IgD-negative memory B cell (primary cell): ENCODE results near the gene SPECC1L. TPM values are rescaled to one million over a fixed set of nuclear protein-coding genes. Genes with fewer than 3 reads are reported as not detected.

ENCODE experiments used
- H3K27ac Mint-ChIP-seq, 3 donors: one replicate each; pipeline ENCODE4 v1.8.0; 2020 to 2022; ENCODE audit warnings: mild to moderate bottlenecking in 3 of 3, mixed read lengths in 3 of 3, moderate library complexity in 1 of 3
- H3K27me3 Mint-ChIP-seq: one replicate; pipeline ENCODE4 v1.8.0; 2021; ENCODE audit warnings: mixed read lengths
- H3K36me3 Mint-ChIP-seq: one replicate; pipeline ENCODE4 v1.8.0; 2020; ENCODE audit warnings: mild to moderate bottlenecking, mixed read lengths
- H3K4me1 Mint-ChIP-seq, 3 donors: one replicate each; pipeline ENCODE4 v1.8.0; 2020 to 2022; ENCODE audit warnings: mixed read lengths in 3 of 3, mild to moderate bottlenecking in 1 of 3
- H3K4me3 Mint-ChIP-seq, 4 donors: one replicate each; pipeline ENCODE4 v1.8.0; 2020 to 2022; ENCODE audit warnings: mild to moderate bottlenecking in 4 of 4, mixed read lengths in 4 of 4, moderate library complexity in 3 of 4
- H3K9me3 Mint-ChIP-seq, 3 donors: one replicate each; pipeline ENCODE4 v1.8.0; 2020 to 2021; ENCODE audit warnings: mixed read lengths in 3 of 3, mild to moderate bottlenecking in 1 of 3
- polyA plus RNA-seq: library from polyadenylated mRNA; unstranded; fragments of 300-500 nt; fragmentation: Illumina TruSeq; gene quantifications from one replicate; pipeline ENCODE4 v1.2.3, GENCODE V29; 2021

SPECC1L gene
- polyA plus RNA-seq, 1 donor from 2014 or later, result 19.3 TPM

- H3K4me1 Mint-ChIP-seq, result peaks cover 32 to 63% (median 51%) of the 10 kb centered on the region in 3 donors
- peaks cover 6% of the 10 kb centered on the region for H3K36me3 Mint-ChIP-seq
- H3K27ac Mint-ChIP-seq, result peak overlapping the region; percentile 47 to 99 (median 67)
- no peaks in the 10 kb centered on the region for H3K9me3 Mint-ChIP-seq
- H3K4me3 Mint-ChIP-seq, result peak overlapping the region in 2 of 4 donors; percentile 72 to 83
- no peaks in the 10 kb centered on the region for H3K27me3 Mint-ChIP-seq
These were observed 165.9 kb downstream of the SPECC1L start for GRCh38 chr22:24436553-24436952.

- Mint-ChIP-seq H3K4me3 (peak overlapping the region in 3 of 4 donors; percentile 65 to 83 (median 79)), H3K36me3 (peaks cover 6% of the 10 kb centered on the region)
These were observed 166.5 kb downstream of the SPECC1L start for GRCh38 chr22:24437091-24437490.

GRCh38 chr22:24437741-24438328, 167.2 kb downstream of the SPECC1L start:
- peaks cover 31 to 52% (median 40%) of the 10 kb centered on the region in 3 donors for H3K4me1 Mint-ChIP-seq
- peak overlapping the region; percentile 20 to 99 (median 78) for H3K27ac Mint-ChIP-seq
- no peaks in the 10 kb centered on the region for H3K27me3 Mint-ChIP-seq
- H3K4me3 Mint-ChIP-seq, result peak overlapping the region; percentile 34 to 80 (median 72)
- H3K9me3 Mint-ChIP-seq, result no peaks in the 10 kb centered on the region
- peaks cover 6% of the 10 kb centered on the region for H3K36me3 Mint-ChIP-seq

More at GRCh38 chr22:24437091-24437490, 166.5 kb downstream of the SPECC1L start:
- no peaks in the 10 kb centered on the region for H3K27me3 Mint-ChIP-seq
- peaks cover 31 to 58% (median 47%) of the 10 kb centered on the region in 3 donors for H3K4me1 Mint-ChIP-seq
- H3K27ac Mint-ChIP-seq, result peak overlapping the region; percentile 20 to 99 (median 78)
- no peaks in the 10 kb centered on the region for H3K9me3 Mint-ChIP-seq

- Mint-ChIP-seq H3K27ac (peak overlapping the region in 2 of 3 donors; percentile 71 to 85), H3K9me3 (no peaks in the 10 kb centered on the region), H3K4me1 (peaks cover 18 to 35% (median 27%) of the 10 kb centered on the region in 3 donors), H3K36me3 (peaks cover 6% of the 10 kb centered on the region), H3K4me3 (no peak overlapping the region), H3K27me3 (no peaks in the 10 kb centered on the region)
These were observed 169.7 kb downstream of the SPECC1L start for GRCh38 chr22:24440270-24440717.

GRCh38 chr22:24440718-24441405, 170.2 kb downstream of the SPECC1L start:
- H3K4me3 Mint-ChIP-seq, result peak overlapping the region in 1 of 4 donors; percentile 75
- H3K27me3 Mint-ChIP-seq, result no peaks in the 10 kb centered on the region
- peak overlapping the region in 2 of 3 donors; percentile 71 to 85 for H3K27ac Mint-ChIP-seq
- H3K9me3 Mint-ChIP-seq, result no peaks in the 10 kb centered on the region
- peaks cover 6% of the 10 kb centered on the region for H3K36me3 Mint-ChIP-seq
- H3K4me1 Mint-ChIP-seq, result peaks cover 16 to 31% (median 26%) of the 10 kb centered on the region in 3 donors

GRCh38 chr22:24441406-24442351, 171.0 kb downstream of the SPECC1L start:
- H3K4me1 Mint-ChIP-seq, result peaks cover 16 to 28% (median 24%) of the 10 kb centered on the region in 3 donors
- no peak overlapping the region for H3K27ac Mint-ChIP-seq
- H3K36me3 Mint-ChIP-seq, result peaks cover 6% of the 10 kb centered on the region
- H3K4me3 Mint-ChIP-seq, result no peak overlapping the region
- no peaks in the 10 kb centered on the region for H3K27me3 Mint-ChIP-seq
- H3K9me3 Mint-ChIP-seq, result no peaks in the 10 kb centered on the region

GRCh38 chr22:24442352-24442744, 171.7 kb downstream of the SPECC1L start:
- H3K36me3 Mint-ChIP-seq, result peaks cover 8% of the 10 kb centered on the region
- peaks cover 15 to 22% (median 17%) of the 10 kb centered on the region in 3 donors for H3K4me1 Mint-ChIP-seq
- no peak overlapping the region for H3K27ac Mint-ChIP-seq
- no peaks in the 10 kb centered on the region for H3K9me3 Mint-ChIP-seq
- no peak overlapping the region for H3K4me3 Mint-ChIP-seq
- H3K27me3 Mint-ChIP-seq, result no peaks in the 10 kb centered on the region

GRCh38 chr22:24443668-24444067, 173.0 kb downstream of the SPECC1L start:
- H3K36me3 Mint-ChIP-seq, result peaks cover 9% of the 10 kb centered on the region
- H3K4me3 Mint-ChIP-seq, result no peak overlapping the region
- no peaks in the 10 kb centered on the region for H3K9me3 Mint-ChIP-seq
- peak overlapping the region in 1 of 3 donors; percentile 28 for H3K27ac Mint-ChIP-seq
- H3K4me1 Mint-ChIP-seq, result peaks cover 5 to 11% (median 5%) of the 10 kb centered on the region in 3 donors
- H3K27me3 Mint-ChIP-seq, result no peaks in the 10 kb centered on the region

GRCh38 chr22:24444251-24444650, 173.6 kb downstream of the SPECC1L start:
- Mint-ChIP-seq H3K9me3 (no peaks in the 10 kb centered on the region), H3K4me3 (no peak overlapping the region), H3K27ac (no peak overlapping the region), H3K4me1 (peaks cover 5 to 9% (median 6%) of the 10 kb centered on the region in 3 donors), H3K36me3 (peaks cover 9% of the 10 kb centered on the region), H3K27me3 (no peaks in the 10 kb centered on the region)

- no peak overlapping the region for H3K27ac Mint-ChIP-seq
- H3K4me3 Mint-ChIP-seq, result no peak overlapping the region
- H3K4me1 Mint-ChIP-seq, result peaks cover 5 to 9% (median 9%) of the 10 kb centered on the region in 3 donors
- H3K9me3 Mint-ChIP-seq, result no peaks in the 10 kb centered on the region
- peaks cover 11% of the 10 kb centered on the region for H3K36me3 Mint-ChIP-seq
- H3K27me3 Mint-ChIP-seq, result no peaks in the 10 kb centered on the region
These were observed 174.3 kb downstream of the SPECC1L start for GRCh38 chr22:24444729-24445466.

GRCh38 chr22:24445481-24446259, 175.0 kb downstream of the SPECC1L start:
- Mint-ChIP-seq H3K27ac (no peak overlapping the region), H3K4me1 (peaks cover 10 to 15% (median 11%) of the 10 kb centered on the region in 3 donors), H3K36me3 (peaks cover 11% of the 10 kb centered on the region), H3K27me3 (no peaks in the 10 kb centered on the region), H3K4me3 (no peak overlapping the region), H3K9me3 (no peaks in the 10 kb centered on the region)

- no peaks in the 10 kb centered on the region for H3K27me3 Mint-ChIP-seq
- no peak overlapping the region for H3K4me3 Mint-ChIP-seq
- peaks cover 6 to 17% (median 10%) of the 10 kb centered on the region in 3 donors for H3K4me1 Mint-ChIP-seq
- H3K9me3 Mint-ChIP-seq, result no peaks in the 10 kb centered on the region
- H3K27ac Mint-ChIP-seq, result no peak overlapping the region
- peaks cover 8% of the 10 kb centered on the region for H3K36me3 Mint-ChIP-seq
These were observed 175.6 kb downstream of the SPECC1L start for GRCh38 chr22:24446260-24446611.

GRCh38 chr22:24450610-24451009, 180.0 kb downstream of the SPECC1L start:
- peak overlapping the region in 1 of 3 donors; percentile 34 for H3K27ac Mint-ChIP-seq
- peak overlapping the region in 1 of 4 donors; percentile 22 for H3K4me3 Mint-ChIP-seq
- peaks cover 6 to 15% (median 7%) of the 10 kb centered on the region in 3 donors for H3K4me1 Mint-ChIP-seq
- H3K27me3 Mint-ChIP-seq, result no peaks in the 10 kb centered on the region
- no peaks in the 10 kb centered on the region for H3K9me3 Mint-ChIP-seq
- H3K36me3 Mint-ChIP-seq, result peaks cover 7% of the 10 kb centered on the region
